Retinal pigment epithelial cell (primary cell): ENCODE data around the gene CDKN2AIP.
"Not testable (repeated sequence)": the region's sequence is repeated elsewhere in the genome, so short reads cannot be mapped to it uniquely, and the experiment has no call there.

Experiments used
- DNase-seq: peaks from one replicate; pipeline ENCODE4 v3.0.0-alpha.2; 2010; ENCODE audit warnings: low read depth
- H3K4me3 ChIP-seq: 2 replicates; pipeline ENCODE4 v1.5.1; 2011; ENCODE audit warnings: mild to moderate bottlenecking, low read length, control low read depth, moderate library complexity
- TF ChIP-seq, protein P1 (sequence below): conservative IDR thresholded peaks from 2 replicates; pipeline ENCODE4 v1.5.1; 2011; ENCODE audit warnings: low read depth, low read length, control low read depth, inconsistent platforms

Gene CDKN2AIP

DNA sequence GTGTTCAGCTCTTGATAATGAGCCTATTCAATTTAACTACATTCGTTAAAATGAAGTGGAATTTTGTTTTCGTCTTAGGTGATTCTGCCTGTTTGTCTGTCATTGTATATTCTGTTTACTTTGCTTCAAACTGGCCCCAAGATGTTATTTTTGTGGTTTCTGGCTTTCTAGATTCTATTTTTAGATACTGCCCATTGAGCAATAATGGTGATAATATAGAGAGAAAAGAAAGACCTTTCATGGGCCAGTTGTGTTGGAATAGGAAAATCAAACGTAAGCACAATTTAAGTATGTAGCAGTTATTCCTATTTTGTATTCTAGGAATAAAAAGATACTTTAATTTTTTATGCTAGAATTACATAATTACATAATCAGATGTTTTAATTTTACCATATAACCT is 4.0 kb downstream of the CDKN2AIP start:
- TF ChIP-seq, protein P1, sequence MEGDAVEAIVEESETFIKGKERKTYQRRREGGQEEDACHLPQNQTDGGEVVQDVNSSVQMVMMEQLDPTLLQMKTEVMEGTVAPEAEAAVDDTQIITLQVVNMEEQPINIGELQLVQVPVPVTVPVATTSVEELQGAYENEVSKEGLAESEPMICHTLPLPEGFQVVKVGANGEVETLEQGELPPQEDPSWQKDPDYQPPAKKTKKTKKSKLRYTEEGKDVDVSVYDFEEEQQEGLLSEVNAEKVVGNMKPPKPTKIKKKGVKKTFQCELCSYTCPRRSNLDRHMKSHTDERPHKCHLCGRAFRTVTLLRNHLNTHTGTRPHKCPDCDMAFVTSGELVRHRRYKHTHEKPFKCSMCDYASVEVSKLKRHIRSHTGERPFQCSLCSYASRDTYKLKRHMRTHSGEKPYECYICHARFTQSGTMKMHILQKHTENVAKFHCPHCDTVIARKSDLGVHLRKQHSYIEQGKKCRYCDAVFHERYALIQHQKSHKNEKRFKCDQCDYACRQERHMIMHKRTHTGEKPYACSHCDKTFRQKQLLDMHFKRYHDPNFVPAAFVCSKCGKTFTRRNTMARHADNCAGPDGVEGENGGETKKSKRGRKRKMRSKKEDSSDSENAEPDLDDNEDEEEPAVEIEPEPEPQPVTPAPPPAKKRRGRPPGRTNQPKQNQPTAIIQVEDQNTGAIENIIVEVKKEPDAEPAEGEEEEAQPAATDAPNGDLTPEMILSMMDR: no peak
- DNase-seq: no peak
- H3K4me3 ChIP-seq: no peak overlapping the region

DNA sequence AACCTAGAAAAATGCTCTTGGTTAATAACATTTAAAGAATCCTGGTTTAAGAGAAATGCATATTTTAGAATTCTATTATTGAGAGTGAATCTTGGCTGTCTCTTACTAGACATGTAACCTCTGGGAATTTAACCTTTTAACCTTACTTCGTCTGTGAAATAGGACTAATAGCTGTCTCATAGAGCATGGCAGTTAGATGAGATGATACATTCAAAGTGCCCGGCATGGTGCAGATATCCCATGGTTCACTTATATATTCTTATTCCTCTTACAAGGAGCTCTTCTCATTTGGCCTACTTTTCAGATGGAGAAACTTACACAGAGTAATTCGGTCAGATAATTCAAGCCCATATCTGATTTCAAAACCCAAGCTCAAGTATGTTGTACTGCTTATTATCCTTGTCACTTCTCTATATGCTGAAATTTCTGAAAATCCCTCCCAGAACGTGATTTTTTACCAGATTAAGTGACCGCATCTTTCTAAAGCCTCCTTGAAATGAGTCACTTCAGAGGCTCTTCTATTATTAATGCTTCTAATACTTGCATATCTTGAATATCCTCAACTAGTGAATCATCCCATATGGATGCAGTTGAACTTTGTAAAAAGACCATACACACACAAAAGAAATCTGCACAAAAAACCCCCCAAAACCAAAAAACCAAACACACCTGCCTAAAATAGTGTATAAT is 4.9 kb downstream of the CDKN2AIP start:
- peak; percentile 65 for DNase-seq
- TF ChIP-seq, protein P1: no peak

DNA sequence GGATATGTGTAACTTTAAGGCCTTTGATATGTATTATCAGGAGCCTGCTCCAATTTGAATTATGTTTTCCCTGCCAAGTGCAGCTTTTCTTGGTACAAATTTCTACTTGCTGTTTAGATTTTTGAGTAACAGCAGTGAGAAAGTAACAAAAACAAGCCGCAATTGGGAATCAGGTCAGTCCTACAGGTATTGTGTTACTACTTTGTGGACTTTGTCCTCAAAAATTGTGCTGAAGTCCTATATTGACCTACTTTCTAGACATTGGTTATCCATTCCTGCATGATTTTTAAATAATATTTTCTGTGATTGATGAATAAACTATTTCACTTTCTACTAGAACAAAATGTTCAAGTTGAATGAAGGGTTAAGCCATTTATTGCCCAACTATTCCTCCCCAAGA is 5.7 kb downstream of the CDKN2AIP start:
- TF ChIP-seq, protein P1: no peak
- no peak overlapping the region for H3K4me3 ChIP-seq
- DNase-seq: no peak

More for the DNA sequence above, 4.9 kb downstream of the CDKN2AIP start:
- H3K4me3 ChIP-seq: no peak overlapping the region

DNA sequence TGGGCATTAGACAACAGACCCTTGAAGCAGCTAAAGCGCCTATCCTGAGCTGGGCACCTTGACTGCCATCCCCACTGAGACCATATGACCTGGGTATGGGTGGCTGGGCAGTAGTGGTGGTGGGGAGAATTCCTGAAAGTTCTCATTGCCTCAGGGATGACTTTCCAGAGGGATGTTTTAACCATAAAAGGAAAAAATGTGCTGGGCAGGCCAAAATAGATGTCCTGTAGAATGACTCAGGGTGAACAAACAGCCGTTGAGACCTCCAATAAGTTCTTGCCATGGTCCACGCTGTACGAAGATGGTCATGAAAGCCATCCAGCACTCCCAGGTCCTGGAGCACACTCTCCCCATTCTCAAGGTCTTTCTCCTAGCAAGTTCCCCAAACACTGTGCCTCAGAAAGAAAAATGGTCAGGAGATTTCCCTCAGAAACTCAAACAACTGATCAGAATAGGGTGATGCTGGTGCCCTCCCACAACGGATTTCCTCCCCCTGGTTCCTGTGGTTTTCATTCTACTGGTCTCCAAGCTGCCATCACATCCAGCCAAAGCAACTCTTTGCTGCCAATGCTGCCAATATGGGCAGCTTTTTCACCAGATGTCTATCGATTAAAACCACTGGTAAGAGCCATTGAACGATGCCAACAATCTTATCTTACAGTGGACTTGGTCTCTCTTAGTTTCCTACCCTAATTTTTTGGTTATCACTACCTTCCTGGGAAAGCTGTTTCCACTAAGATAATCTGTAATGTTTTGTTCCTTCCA is 11.2 kb downstream of the CDKN2AIP start:
- TF ChIP-seq, protein P1: no peak
- H3K4me3 ChIP-seq: no peak overlapping the region
- no peak for DNase-seq

DNA sequence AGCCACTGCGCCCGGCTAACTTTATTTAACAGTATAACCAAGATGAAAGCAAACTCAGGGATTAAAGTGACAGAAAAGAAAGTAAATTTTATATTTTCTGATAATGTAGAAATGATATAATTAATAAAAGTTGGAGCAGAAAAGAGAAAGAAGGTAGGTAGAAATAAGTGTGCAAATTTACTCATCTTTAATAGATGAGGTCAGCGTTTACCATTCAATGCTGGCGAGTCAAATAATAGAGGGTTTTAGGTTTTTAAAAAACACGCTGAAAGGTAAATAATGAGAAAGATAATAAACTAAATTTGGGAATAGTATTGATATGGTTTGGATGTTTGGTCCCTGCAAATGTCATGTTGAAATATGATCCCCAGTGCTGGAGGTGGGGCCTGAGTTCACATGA is 13.6 kb downstream of the CDKN2AIP start:
- TF ChIP-seq, protein P1: no peak
- no peak overlapping the region for H3K4me3 ChIP-seq
- no peak for DNase-seq

DNA sequence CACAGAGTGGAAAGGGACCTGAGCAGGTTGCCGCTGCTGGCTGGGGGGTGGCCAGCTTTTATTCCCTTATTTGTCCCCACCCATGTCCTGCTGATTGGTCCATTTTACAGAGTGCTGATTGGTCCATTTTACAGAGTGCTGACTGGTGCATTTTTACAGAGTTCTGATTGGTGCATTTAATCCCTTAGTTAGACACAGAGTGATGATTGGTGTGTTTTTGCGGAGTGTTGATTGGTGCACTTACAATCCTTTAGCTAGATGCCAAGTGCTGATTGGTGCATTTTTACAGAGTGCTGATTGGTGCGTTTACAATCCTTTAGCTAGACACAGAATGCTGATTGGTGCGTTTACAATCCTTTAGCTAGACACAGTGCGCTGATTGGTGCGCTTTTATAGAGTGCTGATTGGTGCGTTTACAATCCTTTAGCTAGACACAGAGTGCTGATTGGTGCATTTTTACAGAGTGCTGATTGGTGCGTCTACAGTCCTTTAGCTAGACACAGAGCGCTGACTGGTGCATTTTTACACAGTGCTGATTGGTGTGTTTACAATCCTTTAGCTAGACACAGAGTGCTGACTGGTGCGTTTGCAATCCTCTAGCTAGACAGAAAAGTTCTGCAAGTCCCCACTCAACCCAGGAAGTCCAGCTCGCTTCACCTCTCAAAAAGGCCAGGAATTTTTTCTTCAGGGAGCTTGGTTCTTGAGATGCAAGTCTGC is 19.6 kb downstream of the CDKN2AIP start:
- not testable (repeated sequence) for DNase-seq, H3K4me3 ChIP-seq

DNA sequence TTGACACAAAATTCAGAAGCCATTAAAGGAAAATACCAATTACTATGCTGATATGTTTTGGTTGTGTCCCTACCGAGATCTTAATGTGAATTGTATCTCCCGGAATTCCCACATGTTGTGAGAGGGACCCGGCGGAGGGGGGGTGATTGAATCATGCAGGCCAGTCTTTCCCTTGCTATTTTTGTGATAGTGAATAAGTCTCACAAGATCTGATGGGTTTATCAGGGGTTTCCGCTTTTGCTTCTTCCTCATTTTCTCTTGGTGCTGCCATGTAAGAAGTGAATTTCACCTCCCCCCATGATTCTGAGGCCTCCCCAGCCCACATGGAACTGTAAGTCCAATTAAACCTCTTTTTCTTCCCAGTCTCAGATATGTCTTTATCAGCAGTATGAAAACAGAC is 21.4 kb downstream of the CDKN2AIP start:
- not testable (repeated sequence) for H3K4me3 ChIP-seq, DNase-seq
